GM12865 (cell line): ENCODE measurements around the gene ENPP5.
"Not testable (repeated sequence)": the region's sequence is repeated elsewhere in the genome, so short reads cannot be mapped to it uniquely, and the experiment has no call there.

Experiments
- DNase-seq: peaks from one replicate; pipeline ENCODE4 v3.0.0; 2010; ENCODE audit warnings: low read depth
- H3K4me3 ChIP-seq: 2 replicates; pipeline ENCODE4 v1.5.1; 2011; ENCODE audit warnings: mild to moderate bottlenecking, low read depth, low read length, control low read depth
- TF ChIP-seq, protein P1 (sequence below): IDR thresholded peaks from 2 replicates; pipeline ENCODE4 v1.5.1; 2011; ENCODE audit warnings: low read length, control low read depth, low read depth, inconsistent platforms; ENCODE audit not compliant: insufficient read depth; ENCODE audit errors: missing control alignments

ENPP5 gene

DNA sequence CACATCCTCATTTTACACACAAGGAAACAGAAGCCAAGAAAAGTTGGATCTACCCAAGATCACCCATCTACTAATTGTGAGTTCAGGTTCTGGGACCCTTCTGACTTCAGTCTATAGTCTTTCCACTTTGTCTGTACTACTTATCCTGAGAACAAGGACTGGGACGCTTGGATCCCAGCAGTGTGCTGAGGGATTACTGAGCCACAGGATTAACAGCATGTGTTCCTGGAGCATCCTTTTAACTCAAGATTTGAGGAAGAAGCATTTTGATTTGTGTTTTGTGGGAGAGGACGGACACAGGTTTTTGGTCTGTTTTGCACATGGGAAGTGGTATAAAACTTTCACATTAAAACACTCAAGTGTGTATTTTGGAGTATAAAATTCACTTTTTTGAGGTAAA, 36.6 kb downstream of the ENPP5 start:
- TF ChIP-seq, protein P1, sequence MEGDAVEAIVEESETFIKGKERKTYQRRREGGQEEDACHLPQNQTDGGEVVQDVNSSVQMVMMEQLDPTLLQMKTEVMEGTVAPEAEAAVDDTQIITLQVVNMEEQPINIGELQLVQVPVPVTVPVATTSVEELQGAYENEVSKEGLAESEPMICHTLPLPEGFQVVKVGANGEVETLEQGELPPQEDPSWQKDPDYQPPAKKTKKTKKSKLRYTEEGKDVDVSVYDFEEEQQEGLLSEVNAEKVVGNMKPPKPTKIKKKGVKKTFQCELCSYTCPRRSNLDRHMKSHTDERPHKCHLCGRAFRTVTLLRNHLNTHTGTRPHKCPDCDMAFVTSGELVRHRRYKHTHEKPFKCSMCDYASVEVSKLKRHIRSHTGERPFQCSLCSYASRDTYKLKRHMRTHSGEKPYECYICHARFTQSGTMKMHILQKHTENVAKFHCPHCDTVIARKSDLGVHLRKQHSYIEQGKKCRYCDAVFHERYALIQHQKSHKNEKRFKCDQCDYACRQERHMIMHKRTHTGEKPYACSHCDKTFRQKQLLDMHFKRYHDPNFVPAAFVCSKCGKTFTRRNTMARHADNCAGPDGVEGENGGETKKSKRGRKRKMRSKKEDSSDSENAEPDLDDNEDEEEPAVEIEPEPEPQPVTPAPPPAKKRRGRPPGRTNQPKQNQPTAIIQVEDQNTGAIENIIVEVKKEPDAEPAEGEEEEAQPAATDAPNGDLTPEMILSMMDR = no peak
- no peak overlapping the region for H3K4me3 ChIP-seq
- DNase-seq = no peak

DNA sequence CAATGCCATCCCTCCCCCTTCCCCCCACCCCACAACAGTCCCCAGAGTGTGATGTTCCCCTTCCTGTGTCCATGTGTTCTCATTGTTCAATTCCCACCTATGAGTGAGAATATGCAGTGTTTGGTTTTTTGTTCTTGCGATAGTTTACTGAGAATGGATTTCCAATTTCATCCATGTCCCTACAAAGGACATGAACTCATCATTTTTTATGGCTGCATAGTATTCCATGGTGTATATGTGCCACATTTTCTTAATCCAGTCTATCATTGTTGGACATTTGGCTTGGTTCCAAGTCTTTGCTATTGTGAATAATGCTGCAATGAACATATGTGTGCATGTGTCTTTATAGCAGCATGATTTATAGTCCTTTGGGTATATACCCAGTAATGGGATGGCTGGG, 39.5 kb downstream of the ENPP5 start:
- not testable (repeated sequence) for DNase-seq, H3K4me3 ChIP-seq

GRCh38 chr6:46130666-46131065, 40.1 kb downstream of the ENPP5 start:
- TF ChIP-seq, protein P1 = no peak
- DNase-seq = peak; percentile 20
- H3K4me3 ChIP-seq = peak overlapping the region; percentile 96

DNA sequence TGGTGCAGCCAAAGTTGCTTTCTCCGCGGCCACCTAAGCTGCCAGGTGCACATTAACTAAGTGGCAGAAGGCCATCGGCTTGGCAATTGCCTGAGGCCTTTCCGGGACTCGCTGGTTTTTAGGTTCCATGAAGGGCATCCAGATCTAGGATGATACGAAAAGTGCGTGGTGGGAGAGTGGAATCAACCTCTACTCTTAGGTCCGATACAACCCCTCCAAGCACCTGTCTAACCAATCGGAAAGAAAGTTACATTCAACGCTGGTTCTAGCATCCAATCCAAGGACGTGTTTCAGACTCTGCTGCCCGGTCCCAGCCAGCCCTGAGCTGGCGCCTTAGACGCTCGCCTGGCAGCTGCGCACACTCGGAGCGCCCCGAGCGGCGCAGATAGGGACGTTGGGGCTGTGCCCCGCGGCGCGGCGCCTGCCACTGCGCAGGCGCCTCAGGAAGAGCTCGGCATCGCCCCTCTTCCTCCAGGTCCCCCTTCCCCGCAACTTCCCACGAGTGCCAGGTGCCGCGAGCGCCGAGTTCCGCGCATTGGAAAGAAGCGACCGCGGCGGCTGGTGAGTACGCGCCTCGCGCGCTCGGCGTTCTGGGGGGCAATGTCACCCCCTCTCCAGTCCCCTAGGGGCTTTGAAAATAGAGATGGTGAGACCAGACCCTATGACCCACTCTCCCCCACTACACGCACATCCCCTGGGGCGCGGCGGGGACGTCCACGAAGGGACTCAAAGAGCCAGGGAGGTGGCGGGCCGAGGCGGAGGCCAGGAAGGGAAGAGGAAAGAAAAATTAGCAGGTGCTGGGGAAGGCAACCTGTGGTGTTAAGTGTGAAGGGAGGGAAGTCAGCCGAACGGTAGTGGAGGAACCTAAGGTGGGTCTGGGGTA, 40.9 kb downstream of the ENPP5 start, which contains the start of gene ENPP4:
Gene ENPP4 (plus strand): TSS at position 361 of the 883 bp plus-strand sequence. CDS start 9,595 bp downstream, outside the sequence.
- DNase-seq = peak; percentile 96
- TF ChIP-seq, protein P1 = peak; percentile 7
- H3K4me3 ChIP-seq = peak within 1 kb of the TSS; percentile 96

- DNase-seq = no peak
- TF ChIP-seq, protein P1 = no peak
- H3K4me3 ChIP-seq = peak overlapping the region; percentile 96
Observed at GRCh38 chr6:46129291-46129628, 41.5 kb downstream of the ENPP5 start.

GRCh38 chr6:46128476-46128875, 42.3 kb downstream of the ENPP5 start:
- DNase-seq = peak; percentile 32
- H3K4me3 ChIP-seq = no peak overlapping the region
- TF ChIP-seq, protein P1 = no peak

GRCh38 chr6:46119679-46120078, 51.1 kb downstream of the ENPP5 start:
- not testable (repeated sequence) for H3K4me3 ChIP-seq, DNase-seq

- H3K4me3 ChIP-seq = no peak overlapping the region
- DNase-seq = no peak
- TF ChIP-seq, protein P1 = no peak
Observed at GRCh38 chr6:46118836-46119235, 51.9 kb downstream of the ENPP5 start.
